Liver (tissue), 3 donors: Measurements from ENCODE around the gene ZNF618.

Source experiments
- EGR1 ChIP-seq, 2 donors: IDR thresholded peaks; 2 replicates each; pipeline ENCODE4 v1.6.1; 2016 to 2018; ENCODE audit warnings: antibody characterized with exemption in 2 of 2, low read depth in 2 of 2
- FOXA2 ChIP-seq: IDR thresholded peaks from 2 replicates; pipeline ENCODE4 v1.6.1; 2016; ENCODE audit warnings: antibody characterized with exemption
- GABPA ChIP-seq, 2 donors: IDR thresholded peaks in 1 of 2; conservative IDR thresholded peaks in 1 of 2; 2 replicates each; pipeline ENCODE4 v1.6.1; 2016; ENCODE audit warnings: antibody characterized with exemption in 2 of 2, mild to moderate bottlenecking in 1 of 2, moderate library complexity in 1 of 2
- JUND ChIP-seq, 2 donors: IDR thresholded peaks; 2 replicates each; pipeline ENCODE4 v1.6.1; 2016; ENCODE audit warnings: antibody characterized with exemption in 2 of 2
- RAD21 ChIP-seq, 2 donors: IDR thresholded peaks; 2 replicates each; pipeline ENCODE4 v1.6.1; 2016; ENCODE audit warnings: antibody characterized with exemption in 2 of 2, mild to moderate bottlenecking in 2 of 2
- RXRA ChIP-seq, 2 donors: IDR thresholded peaks; 2 replicates each; pipeline ENCODE4 v1.6.1; 2017 to 2018; ENCODE audit warnings: antibody characterized with exemption in 2 of 2, mild to moderate bottlenecking in 1 of 2
- SP1 ChIP-seq: IDR thresholded peaks from 2 replicates; pipeline ENCODE4 v1.6.1; 2018; ENCODE audit warnings: antibody characterized with exemption, mild to moderate bottlenecking
- TAF1 ChIP-seq: conservative IDR thresholded peaks from 2 replicates; pipeline ENCODE4 v1.6.1; 2016; ENCODE audit warnings: antibody characterized with exemption, mild to moderate bottlenecking
- YY1 ChIP-seq: IDR thresholded peaks from 2 replicates; pipeline ENCODE4 v1.6.1; 2016; ENCODE audit warnings: antibody characterized with exemption, mild to moderate bottlenecking
- TF ChIP-seq, protein P1 (sequence below): fragments of 150-350 bp; IDR thresholded peaks from 2 replicates; pipeline ENCODE4 v1.5.1; 2017; ENCODE audit warnings: improper control_type of control experiment, low read depth, low read length; ENCODE audit not compliant: missing input control
- TF ChIP-seq, protein P2 (sequence below): IDR thresholded peaks from 2 replicates; pipeline ENCODE4 v1.6.1; 2016; ENCODE audit warnings: antibody characterized with exemption, mild to moderate bottlenecking
- TF ChIP-seq, protein P3 (sequence below): IDR thresholded peaks from 2 replicates; pipeline ENCODE4 v1.6.1; 2016; ENCODE audit warnings: antibody characterized with exemption
- TF ChIP-seq, protein P4 (sequence below): IDR thresholded peaks from 2 replicates; pipeline ENCODE4 v1.6.1; 2016; ENCODE audit warnings: antibody characterized with exemption
- TF ChIP-seq, protein P5 (sequence below): IDR thresholded peaks from 2 replicates; pipeline ENCODE4 v1.6.1; 2016; ENCODE audit warnings: antibody characterized with exemption
- donor health status: healthy.
- donor health status: healthy.

DNA sequence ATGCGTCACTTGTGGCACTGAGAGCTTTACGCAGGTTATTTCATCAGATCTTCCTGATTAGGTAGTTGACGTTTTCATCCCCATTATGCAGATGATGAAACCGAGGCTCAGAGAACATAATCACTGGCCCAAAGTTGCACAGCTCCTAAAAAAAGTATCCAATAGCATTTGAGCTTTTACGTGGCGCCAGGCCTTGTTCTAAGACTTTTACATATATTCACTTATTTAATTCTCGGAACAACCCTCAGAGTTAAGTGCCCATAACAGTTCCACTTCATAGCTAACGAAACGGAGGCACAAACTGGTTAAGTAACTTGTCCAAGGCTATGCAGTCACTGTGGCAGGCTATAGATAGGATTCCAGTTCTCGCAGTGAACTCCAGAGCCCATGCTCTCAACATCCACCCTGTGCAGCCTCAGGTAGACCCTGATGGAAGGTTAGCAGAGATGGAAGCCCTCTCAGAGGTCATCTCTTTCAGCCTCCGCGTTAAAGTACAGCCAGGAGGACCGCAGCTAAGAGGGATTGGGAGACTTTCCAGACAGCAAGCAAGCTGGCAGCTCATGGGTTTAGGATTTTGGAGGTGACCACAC is 162.7 kb downstream of the ZNF618 start:
- TF ChIP-seq SP1 = no peak
- TF ChIP-seq GABPA (IDR thresholded peaks at IDR 0.05 in 1 of 2, conservative IDR thresholded peaks at IDR 0.05 in 1 of 2) = no peak
- TF ChIP-seq, protein P1, sequence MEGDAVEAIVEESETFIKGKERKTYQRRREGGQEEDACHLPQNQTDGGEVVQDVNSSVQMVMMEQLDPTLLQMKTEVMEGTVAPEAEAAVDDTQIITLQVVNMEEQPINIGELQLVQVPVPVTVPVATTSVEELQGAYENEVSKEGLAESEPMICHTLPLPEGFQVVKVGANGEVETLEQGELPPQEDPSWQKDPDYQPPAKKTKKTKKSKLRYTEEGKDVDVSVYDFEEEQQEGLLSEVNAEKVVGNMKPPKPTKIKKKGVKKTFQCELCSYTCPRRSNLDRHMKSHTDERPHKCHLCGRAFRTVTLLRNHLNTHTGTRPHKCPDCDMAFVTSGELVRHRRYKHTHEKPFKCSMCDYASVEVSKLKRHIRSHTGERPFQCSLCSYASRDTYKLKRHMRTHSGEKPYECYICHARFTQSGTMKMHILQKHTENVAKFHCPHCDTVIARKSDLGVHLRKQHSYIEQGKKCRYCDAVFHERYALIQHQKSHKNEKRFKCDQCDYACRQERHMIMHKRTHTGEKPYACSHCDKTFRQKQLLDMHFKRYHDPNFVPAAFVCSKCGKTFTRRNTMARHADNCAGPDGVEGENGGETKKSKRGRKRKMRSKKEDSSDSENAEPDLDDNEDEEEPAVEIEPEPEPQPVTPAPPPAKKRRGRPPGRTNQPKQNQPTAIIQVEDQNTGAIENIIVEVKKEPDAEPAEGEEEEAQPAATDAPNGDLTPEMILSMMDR = no peak
- TF ChIP-seq, protein P2, sequence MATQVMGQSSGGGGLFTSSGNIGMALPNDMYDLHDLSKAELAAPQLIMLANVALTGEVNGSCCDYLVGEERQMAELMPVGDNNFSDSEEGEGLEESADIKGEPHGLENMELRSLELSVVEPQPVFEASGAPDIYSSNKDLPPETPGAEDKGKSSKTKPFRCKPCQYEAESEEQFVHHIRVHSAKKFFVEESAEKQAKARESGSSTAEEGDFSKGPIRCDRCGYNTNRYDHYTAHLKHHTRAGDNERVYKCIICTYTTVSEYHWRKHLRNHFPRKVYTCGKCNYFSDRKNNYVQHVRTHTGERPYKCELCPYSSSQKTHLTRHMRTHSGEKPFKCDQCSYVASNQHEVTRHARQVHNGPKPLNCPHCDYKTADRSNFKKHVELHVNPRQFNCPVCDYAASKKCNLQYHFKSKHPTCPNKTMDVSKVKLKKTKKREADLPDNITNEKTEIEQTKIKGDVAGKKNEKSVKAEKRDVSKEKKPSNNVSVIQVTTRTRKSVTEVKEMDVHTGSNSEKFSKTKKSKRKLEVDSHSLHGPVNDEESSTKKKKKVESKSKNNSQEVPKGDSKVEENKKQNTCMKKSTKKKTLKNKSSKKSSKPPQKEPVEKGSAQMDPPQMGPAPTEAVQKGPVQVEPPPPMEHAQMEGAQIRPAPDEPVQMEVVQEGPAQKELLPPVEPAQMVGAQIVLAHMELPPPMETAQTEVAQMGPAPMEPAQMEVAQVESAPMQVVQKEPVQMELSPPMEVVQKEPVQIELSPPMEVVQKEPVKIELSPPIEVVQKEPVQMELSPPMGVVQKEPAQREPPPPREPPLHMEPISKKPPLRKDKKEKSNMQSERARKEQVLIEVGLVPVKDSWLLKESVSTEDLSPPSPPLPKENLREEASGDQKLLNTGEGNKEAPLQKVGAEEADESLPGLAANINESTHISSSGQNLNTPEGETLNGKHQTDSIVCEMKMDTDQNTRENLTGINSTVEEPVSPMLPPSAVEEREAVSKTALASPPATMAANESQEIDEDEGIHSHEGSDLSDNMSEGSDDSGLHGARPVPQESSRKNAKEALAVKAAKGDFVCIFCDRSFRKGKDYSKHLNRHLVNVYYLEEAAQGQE = no peak
- TF ChIP-seq TAF1 = no peak
- TF ChIP-seq RXRA (IDR thresholded peaks at IDR 0.05) = no peak
- TF ChIP-seq, protein P3, sequence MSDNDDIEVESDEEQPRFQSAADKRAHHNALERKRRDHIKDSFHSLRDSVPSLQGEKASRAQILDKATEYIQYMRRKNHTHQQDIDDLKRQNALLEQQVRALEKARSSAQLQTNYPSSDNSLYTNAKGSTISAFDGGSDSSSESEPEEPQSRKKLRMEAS = no peak
- TF ChIP-seq YY1 = no peak
- TF ChIP-seq, protein P4, sequence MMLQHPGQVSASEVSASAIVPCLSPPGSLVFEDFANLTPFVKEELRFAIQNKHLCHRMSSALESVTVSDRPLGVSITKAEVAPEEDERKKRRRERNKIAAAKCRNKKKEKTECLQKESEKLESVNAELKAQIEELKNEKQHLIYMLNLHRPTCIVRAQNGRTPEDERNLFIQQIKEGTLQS = no peak
- TF ChIP-seq EGR1 (IDR thresholded peaks at IDR 0.05; ENCODE audit: low read depth in 2 of 2) = no peak
- TF ChIP-seq JUND (IDR thresholded peaks at IDR 0.05) = no peak
- TF ChIP-seq, protein P5, sequence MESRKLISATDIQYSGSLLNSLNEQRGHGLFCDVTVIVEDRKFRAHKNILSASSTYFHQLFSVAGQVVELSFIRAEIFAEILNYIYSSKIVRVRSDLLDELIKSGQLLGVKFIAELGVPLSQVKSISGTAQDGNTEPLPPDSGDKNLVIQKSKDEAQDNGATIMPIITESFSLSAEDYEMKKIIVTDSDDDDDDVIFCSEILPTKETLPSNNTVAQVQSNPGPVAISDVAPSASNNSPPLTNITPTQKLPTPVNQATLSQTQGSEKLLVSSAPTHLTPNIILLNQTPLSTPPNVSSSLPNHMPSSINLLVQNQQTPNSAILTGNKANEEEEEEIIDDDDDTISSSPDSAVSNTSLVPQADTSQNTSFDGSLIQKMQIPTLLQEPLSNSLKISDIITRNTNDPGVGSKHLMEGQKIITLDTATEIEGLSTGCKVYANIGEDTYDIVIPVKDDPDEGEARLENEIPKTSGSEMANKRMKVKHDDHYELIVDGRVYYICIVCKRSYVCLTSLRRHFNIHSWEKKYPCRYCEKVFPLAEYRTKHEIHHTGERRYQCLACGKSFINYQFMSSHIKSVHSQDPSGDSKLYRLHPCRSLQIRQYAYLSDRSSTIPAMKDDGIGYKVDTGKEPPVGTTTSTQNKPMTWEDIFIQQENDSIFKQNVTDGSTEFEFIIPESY = no peak
- no peak for TF ChIP-seq RAD21 (IDR thresholded peaks at IDR 0.05)
- no peak for TF ChIP-seq FOXA2
